NB4 (cell line): Measurements from ENCODE around the gene OSM.

ENCODE experiments used
- POLR2A ChIP-seq: IDR thresholded peaks from 2 replicates; pipeline ENCODE4 v1.6.1; 2011; ENCODE audit warnings: mild to moderate bottlenecking; ENCODE audit not compliant: insufficient read length; ENCODE audit errors: extremely low read depth
- TF ChIP-seq, protein P1 (sequence below): IDR thresholded peaks from one replicate; pipeline ENCODE4 v1.5.1; 2012; ENCODE audit warnings: low read depth, low read length

DNA sequence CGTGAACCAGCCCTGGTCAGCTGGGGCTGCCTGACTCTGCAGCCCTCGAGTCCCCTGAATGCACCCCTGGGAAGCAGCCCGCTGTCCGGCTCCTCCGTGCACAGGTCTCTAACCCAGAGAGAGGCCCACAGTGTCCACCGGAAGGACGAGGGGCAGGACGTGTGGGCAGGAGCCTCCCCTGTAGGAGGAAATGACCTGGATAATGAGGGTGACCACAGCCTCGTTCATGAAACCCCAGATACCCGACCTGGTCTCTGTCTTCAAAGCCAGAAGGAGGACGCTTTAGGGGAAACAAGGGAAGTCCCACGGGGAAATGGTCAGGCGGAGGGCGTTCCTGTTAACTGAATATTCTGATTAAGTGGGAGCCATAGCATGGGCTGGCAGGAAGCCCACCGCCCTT is 43.3 kb downstream of the OSM start:
- TF ChIP-seq, protein P1, sequence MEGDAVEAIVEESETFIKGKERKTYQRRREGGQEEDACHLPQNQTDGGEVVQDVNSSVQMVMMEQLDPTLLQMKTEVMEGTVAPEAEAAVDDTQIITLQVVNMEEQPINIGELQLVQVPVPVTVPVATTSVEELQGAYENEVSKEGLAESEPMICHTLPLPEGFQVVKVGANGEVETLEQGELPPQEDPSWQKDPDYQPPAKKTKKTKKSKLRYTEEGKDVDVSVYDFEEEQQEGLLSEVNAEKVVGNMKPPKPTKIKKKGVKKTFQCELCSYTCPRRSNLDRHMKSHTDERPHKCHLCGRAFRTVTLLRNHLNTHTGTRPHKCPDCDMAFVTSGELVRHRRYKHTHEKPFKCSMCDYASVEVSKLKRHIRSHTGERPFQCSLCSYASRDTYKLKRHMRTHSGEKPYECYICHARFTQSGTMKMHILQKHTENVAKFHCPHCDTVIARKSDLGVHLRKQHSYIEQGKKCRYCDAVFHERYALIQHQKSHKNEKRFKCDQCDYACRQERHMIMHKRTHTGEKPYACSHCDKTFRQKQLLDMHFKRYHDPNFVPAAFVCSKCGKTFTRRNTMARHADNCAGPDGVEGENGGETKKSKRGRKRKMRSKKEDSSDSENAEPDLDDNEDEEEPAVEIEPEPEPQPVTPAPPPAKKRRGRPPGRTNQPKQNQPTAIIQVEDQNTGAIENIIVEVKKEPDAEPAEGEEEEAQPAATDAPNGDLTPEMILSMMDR: no peak
- no peak for TF ChIP-seq POLR2A
